HG03095 (cell line): Measurements from ENCODE around the gene EPM2A.
"Not testable (repeated sequence)": the region's sequence is repeated elsewhere in the genome, so short reads cannot be mapped to it uniquely, and the experiment has no call there.

Experiments used
- ATAC-seq: cut with Tn5 transposase; IDR thresholded peaks from one replicate; pipeline ENCODE4 v1.9.1; 2021; ENCODE audit warnings: moderate library complexity; ENCODE audit not compliant: unreplicated experiment

Gene EPM2A

DNA sequence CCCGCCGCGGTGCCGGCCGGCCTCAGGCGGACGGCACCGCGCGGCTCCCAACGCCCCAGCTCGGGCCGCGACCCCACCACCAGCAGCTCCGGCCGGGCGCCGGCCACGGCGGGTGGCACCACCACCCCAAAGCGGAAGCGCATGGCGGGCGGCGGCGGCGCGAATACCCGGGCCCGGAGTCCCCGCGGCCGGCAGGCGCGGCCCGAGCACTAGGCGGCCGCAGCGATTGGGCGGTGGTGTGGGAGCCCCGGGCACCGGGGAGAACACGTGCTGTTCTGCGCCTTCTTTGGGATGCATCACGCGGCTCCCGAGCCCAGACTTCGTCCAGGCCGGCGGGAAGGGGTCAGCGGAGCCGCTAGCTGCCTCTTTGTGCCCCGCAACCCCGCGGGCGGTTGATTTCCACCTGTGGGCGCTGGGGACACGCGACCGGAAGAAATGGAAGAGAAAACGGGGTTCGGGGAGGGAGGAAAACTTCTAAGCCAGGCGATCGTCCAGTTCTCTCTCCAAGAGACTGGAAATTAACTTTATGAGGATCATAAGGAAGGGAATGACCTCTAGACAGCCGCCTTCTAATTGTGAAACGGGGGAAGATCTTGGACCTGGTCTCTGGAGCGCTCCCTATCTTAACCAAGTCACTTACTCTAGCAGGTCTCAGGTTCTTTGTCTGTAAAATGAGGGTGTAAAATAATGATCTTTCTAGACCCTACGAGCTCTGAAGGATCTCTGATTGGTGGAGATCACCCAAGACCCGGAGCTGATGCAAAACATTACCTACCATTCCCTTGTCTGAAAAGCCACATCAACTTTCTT lies at the start of gene EPM2A:
EPM2A (minus strand) TSS at position 165 of the 810 bp plus-strand sequence; CDS start at position 143, 22 bp downstream.
- peak; percentile 66 for ATAC-seq

DNA sequence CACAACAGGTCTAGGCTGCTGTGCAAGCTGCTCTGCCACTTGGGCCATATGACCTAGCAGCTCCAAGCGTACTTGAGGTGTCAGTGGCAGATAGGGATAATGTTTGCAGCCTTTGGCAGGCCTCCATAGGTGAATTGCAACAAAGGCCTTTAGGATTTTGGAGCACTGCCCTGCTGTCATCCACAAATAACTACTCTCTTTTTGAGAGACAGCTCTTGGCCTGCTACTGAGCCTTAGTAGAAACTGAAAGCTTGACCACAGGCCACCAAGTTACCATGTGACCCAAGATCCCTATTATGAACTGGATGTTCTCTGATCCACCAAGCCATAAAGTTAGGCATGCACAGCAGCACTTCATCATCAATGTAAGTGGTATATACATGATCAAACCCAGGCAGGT lies 49.4 kb upstream of the EPM2A start:
- peak; percentile 84 for ATAC-seq

DNA sequence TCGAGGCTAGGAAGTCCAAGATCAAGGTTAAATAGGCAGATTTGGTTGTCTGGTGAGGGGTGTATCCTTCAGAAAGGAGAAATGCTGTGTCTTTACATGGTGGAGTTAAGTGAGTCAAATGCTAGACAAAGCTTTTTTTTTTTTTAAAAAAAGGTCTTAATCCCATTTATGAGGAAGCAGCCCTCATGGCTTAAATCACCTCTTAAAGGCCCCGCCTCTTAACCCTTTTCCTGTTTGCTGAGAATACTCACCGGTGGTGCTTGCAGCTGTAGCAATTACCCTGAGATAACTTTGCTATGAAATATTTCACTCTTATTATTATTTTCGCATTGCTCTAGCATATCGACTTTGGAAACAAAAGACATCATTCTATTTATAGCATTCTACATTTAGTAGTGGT lies 48.5 kb upstream of the EPM2A start:
- ATAC-seq: no peak

DNA sequence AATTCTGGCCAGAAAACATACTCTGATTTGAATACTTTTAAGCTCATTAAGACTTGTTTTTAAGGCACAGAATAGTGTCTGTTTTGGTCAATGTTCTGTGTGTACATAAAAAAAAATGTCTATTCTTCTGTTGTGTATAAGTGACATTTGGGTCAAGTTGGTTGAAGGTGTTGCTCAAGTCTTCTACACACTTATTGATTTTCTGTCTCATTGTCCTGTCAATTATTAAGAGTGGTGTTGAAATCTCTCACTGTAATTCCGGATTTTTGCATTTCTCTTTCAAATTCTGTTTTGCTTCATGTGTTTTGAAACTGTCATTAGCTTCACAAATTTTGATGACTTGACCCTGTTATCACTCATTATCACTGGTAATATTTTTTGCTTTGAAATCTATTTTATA lies 37.5 kb upstream of the EPM2A start:
- ATAC-seq: no peak

DNA sequence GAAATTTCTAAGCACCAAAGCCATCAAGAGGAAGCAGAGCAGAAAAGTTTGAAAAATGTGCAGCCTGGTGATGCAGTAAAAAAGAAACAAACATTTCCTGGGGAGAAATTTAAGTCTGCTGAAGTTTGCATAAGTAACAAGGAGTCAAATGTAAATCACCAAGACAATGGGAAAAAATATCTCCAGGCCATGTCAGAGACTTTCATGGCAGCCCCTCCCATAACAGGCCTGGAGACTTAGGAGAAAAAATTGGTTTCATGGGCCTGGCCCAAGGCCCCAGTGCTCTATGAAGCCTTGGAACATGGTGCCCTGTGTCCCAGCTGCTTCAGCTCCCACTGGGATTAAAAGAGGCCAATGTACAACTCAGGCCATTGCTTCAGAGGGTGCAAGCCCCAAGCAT lies 30.1 kb upstream of the EPM2A start:
- no peak for ATAC-seq

DNA sequence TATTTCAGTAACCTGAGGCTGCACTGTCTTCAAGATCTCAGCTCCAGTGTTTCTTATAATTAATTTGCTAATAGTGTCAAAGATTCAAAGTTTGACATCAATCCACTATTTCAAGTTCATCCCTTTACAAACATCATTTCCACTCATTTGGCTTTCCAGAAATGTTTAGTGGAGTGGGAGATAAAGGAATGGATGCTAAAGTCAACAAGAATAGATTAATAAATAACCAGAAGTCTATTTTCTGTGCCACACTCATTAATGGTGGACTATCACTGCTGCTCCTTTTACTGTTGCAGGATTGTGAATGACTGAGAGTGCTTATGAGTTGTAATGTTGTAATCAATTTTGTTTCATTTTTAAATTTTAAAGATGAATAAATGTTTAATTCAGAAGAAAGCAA lies 28.4 kb upstream of the EPM2A start:
- no peak for ATAC-seq

DNA sequence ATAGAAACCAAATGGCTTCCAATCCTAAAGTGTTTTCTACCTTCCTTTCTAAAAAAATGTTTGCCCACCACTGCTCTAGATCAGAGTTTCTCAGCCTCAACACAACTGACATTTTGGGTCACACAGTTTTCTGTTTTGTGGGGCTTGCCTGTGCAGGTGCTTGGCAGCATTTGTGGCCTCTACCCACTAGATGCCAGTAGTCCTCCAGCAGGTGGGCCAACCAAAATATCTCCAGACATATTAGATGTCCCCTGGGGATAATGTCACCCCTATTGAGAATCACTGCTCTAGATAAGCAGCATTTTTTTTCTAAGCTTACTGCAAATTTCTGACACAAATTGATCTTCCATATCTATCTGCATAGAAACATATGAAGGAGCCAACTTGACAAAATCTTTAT lies 26.3 kb upstream of the EPM2A start:
- no peak for ATAC-seq

DNA sequence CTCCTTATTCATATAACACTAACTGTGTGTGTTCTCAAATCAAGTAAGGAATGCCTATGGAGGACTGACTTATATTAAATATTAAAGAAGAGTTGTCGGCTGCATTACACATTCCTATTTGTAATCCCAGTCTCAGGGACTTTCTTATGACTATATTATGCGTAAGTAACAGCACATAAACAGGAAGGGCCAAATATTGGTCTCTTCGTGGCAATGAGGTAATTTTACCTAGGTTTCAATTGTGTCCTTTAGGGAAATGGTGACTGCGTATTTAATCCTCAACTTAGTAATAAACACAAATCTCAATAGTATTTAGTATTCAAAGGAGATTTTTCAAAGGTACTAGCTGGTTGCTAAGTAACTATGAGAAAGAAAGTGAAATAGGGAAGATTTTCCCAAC lies 22.8 kb upstream of the EPM2A start:
- ATAC-seq: no peak

DNA sequence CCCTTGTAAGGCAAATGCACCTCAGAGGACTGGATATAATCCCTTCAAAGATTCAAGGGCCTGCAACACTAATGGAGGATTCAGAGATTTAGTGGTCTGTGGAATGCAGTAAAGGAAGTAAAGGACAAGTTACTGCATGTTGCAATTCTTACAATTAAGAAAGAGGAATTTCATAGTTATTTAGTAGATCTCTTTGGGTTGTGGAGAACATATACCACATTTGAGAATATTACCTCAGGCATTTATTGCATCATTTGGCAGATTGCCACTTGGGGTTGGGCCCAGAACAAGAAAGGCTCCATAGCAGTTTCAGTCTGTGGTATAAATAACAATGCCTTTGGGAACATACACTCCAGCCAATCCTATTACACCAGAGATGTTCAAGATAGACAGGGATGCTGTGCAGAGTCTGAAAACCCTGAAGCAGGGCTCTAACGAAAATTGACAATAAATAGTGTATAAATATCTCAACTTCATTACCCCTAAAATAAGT lies 20.9 kb upstream of the EPM2A start:
- no peak for ATAC-seq

DNA sequence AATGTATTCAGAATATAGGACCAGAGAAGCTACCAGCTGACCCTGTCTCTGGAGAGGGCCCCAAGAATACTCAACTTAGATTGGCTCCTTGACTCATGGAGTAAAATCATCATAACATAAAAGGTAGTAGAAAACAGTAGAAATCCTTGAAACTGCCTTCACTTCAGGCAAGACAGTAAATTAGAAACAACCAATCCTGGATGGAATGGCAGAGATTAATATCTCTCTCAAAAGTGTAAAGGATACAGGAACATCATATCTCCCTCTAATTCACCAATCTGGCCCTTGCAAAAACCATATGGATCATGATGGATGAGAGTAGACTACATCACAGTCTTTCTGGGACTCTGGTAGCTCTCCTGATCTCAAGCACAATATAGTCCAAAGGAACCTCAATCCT lies 20.4 kb upstream of the EPM2A start:
- no peak for ATAC-seq

DNA sequence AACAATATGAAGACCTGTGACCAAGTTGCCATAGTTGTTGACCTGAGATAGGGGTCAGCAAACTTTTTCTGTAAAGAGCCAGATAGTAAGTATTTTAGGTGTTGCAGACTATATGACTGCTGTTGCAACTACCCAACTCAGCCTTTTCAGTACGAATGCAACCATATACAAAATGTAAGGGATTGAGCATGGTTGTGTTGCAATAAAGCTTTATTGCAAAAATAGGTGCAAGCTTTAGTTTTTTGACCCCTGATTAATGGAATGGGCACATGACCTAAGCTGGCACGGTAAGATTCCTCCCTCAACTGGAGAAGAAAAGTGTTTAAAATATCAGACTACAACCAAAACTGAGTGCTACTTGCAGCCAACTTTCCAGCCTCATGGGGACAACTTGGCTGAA lies 17.3 kb upstream of the EPM2A start:
- no peak for ATAC-seq

DNA sequence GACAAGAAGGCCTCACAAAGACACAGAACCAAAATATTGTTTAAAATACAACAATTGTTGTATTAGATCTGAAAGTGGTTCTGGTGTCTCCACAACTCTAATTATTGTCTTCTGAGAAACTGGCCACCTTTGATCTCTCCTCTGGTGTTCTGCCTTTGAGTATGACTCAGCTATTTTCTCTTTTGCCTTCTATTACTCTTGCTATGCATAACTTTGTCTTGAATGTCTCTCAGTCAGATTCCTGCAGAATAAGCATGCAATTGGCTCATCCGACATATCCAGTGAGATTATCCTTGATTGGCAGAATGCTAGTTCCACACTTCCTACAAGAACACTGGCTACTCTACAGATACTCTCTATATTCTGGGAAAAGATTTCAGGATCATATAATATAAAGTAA lies 14.3 kb upstream of the EPM2A start:
- ATAC-seq: peak; percentile 76

DNA sequence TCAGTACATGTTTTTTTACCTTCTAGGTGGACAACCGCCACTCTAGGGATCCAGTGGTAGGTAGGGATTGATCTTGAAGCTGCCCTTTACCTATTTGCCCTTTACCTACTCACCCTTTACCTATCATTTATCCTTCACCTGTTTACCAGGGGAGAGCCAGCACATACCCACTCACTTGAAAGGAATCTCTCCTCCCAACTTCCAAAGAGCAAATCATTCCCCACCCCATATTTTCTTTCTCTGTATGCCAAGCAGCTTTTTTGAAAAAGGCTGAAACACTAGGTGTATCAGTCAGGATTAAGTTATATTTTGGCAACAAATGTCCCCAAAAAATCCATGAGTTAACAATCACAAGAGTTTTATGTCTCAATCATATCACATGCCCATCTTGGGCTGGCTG lies 10.5 kb upstream of the EPM2A start:
- no peak for ATAC-seq

DNA sequence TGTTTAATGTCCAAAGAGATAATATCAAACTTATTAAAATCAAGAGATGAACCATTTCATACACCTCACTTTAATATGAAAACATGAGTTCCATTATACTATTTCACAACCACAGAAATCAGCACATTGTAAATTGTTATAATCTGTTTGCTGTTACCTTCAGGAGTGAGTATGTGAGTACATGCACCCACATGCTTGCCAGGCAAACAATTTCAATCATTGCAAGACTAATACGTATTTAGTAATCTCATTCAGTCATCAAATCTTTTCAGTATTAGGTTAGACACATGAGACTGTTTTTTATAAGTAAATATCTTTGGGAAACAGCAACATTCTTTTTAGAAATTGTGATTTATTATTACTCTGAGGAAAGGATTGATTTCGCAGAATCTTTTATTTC lies 9.3 kb upstream of the EPM2A start:
- ATAC-seq: no peak

DNA sequence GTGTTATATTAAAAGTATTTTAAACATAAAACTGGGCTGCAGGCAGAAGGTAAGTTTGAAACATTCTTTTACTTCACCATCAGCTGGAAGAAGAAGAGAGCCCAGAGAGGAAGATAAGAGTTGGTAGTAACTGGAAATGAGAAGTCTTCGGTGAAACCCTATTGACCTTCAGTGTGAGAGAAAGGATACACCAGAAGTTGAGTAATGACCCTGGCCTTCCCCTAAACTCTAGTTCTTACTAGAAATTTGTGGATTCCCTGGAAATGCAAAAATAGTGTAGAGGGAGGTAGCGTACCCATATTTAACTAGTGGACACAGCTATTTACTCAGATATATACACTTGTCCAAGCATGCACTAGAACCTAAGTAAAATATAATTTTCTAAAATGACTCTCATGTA lies 8.0 kb upstream of the EPM2A start:
- ATAC-seq: no peak

DNA sequence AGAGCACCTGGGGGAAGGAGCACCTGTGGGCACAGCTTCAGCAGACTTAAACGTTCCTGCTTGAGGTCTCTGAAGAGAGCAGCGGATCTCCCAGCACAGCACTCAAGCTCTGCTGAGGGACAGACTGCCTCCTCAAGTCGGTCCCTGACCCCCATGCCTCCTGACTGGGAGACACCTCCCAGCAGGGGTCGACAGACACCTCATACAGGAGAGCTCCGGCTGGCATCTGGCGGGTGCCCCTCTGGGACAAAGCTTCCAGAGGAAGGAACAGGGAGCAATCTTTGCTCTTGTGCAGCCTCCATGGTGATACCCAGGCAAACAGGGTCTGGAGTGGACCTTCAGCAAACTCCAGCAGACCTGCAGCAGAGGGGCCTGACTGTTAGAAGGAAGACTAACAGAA lies 7.2 kb upstream of the EPM2A start:
- ATAC-seq: not testable (repeated sequence)

DNA sequence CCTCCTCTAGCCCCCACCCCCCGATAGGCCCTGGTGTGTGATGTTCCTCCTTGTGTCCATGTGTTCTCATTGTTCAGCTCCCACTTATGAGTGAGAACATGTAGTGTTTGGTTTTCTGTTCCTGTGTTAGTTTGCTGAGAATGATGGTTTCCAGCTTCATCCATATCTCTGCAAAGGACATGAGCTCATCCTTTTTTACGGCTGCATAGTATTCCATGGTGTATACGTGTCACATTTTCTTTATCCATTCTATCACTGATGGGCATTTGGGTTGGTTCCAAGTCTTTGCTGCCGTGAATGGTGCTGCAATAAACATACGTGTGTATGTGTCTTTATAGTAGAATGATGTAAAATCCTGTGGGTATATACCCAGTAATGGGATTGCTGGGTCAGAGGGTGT lies 4.4 kb upstream of the EPM2A start:
- ATAC-seq: not testable (repeated sequence)

DNA sequence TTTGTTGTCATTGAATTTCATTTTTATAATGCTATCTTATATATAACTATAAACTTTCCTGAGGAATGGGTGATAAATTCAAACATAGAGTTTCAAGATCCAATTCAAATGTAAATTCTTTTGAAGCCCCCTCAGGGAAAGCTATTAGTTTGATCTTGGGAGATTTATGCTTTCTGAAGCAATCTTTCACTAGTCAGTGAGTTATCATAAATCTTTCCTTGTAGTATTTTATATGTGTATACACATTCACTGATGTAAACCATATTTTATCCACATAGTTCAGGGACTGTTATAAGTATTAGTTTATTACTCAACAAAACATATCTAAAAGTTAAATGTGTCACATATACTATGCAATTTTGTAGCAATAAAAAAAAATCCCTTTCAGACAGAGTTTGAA lies 2.9 kb upstream of the EPM2A start:
- no peak for ATAC-seq

DNA sequence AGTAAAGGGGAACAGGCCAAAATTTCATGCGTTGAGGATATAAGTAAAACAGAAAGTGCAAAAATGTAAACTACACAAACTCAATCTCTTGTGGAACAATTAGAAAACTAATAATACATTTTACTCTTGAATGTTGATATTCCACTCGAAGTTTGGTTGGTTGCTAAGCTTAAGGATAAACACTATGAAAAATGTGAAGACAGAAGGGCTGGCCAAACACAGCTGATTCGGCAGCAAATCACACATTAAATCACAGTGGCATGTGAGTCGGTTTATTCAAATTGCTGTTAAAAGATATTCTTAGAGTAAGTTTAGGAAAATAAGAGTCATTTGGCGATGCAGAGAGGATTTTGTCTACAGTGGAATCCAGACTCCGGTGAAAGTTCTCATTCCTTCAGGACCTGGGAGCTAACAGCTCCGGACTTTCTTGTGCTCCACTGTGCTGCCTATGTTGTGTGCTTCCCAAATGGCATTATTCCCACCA lies 1.4 kb upstream of the EPM2A start:
- ATAC-seq: no peak

DNA sequence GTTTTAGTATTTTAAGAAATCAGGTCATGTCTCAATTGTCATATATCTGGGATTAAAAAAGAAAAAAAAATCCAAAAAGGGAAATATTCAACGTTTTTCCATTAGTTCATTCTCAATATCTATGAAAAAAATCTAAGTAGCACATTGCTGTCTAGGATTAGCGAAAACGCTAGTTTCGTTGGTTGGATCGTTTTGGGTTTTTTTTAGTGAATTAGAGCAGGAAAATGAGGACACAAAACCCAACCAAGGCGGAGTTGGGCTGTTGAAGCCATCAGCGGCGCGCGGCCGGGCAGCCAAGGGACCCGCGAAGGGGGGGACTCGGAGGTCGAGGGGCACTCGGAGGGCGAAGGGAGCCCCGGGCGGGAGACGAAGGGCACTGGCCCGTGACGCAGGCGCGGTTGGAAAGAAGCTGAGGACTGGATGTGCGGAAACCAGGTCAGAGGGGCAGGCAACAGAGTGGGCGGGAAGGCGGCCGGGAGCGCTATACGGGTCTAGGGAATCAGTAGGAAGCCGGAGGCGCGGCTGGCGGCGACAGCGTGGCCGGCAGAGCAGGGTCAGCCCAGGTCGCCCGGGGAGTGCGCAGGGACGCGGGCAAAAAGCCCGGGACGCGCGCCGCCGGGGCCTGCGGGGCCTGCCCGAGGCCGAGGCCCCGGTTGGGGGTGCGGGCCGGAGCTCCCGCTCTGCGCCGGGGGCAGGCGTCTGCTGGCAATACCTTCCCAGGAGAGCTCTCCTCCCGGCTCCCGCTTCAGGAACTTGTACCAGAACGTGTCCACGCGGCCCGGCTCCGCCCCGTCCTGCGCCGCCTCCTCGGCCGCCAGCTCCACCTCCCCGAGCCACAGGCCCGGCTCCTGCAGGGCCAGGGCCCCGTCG lies 599 bp downstream of the EPM2A start:
- peak; percentile 68 for ATAC-seq

DNA sequence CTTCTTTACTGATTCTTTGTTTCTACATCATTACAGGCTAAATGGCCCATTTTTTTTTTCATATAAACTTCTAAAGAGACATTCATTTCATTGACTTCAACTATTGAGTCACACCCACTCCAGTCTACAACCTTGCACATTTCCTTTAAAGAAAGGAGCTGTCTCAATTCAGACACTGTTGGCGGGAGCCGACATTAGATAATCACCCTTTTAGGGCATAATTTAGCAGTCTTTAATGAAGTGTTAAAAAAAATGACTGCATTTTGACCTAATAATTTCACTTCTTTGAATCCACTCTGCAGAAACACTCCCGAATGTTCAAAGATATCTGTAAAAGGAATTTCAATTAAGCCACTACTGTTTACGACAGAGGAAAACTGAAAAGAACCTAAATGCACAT lies 1.5 kb downstream of the EPM2A start:
- ATAC-seq: no peak

DNA sequence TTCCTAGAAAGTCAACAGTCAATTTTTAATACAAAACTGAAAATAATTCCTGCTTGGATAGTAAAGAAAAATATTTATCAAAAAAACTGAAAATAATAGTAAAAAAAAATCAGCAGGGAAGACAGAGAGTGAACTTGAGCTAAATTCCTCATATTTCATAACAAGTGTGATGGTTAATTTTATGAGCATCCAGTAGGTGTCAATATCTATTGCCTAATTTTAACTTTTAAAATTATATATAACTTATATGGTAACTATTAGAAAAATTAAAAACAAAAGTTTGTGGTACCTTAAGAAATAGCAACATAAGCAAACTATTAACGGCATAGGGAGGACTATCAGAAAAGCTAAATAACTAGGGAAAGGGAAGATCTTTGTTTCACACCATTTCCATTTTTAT lies 2.1 kb downstream of the EPM2A start:
- no peak for ATAC-seq
